PC-3 (cell line): ENCODE measurements around the gene UBR4. TPM values are rescaled to one million over a fixed set of nuclear protein-coding genes. Genes with fewer than 3 reads are reported as not detected.

ENCODE experiments used
- ATAC-seq: fragments of 200-7000 bp; cut with Tn5 transposase; 2 replicates; pipeline ENCODE4 v1.9.1; 2020; ENCODE audit warnings: mild to moderate bottlenecking, moderate library complexity
- BruUV-seq: library from RNA; stranded (reverse); fragments of 400-500 nt; replicated peaks from 2 replicates; lab custom pipeline; 2021; lab: Mats Ljungman, UMichigan
- CTCF ChIA-PET: fragments of 300-600 bp; sonication (Branson Sonifier 250); formaldehyde crosslinking; loops from one replicate; lab custom pipeline; 2022; ENCODE audit warnings: antibody characterized with exemption; lab: Charles Lee
- POLR2A ChIA-PET: fragments of 300-600 bp; sonication (Branson Sonifier 250); formaldehyde crosslinking; loops from one replicate; lab custom pipeline; 2022; ENCODE audit warnings: antibody characterized with exemption; ENCODE audit not compliant: unreplicated experiment; lab: Charles Lee
- DNase-seq: peaks from one replicate; pipeline ENCODE4 v3.0.0-alpha.2; 2015
- H2AFZ ChIP-seq: fragments of 300-600 bp; sonication (generic); 2 replicates; pipeline ENCODE4 v1.6.0; 2016; ENCODE audit warnings: antibody characterized with exemption, low read length
- H3F3A ChIP-seq: fragments of 300-600 bp; sonication (generic); one replicate; pipeline ENCODE4 v1.6.0; 2017; ENCODE audit warnings: antibody characterized with exemption, low read length, control low read depth, mild to moderate bottlenecking; ENCODE audit not compliant: unreplicated experiment
- H3K27ac ChIP-seq: fragments of 300-600 bp; sonication (generic); 2 replicates; pipeline ENCODE4 v1.5.1; 2016; ENCODE audit warnings: mild to moderate bottlenecking, low read length
- H3K27me3 ChIP-seq: fragments of 300-600 bp; sonication (generic); 2 replicates; pipeline ENCODE4 v1.6.1; 2016; ENCODE audit warnings: low read length, mixed read lengths
- H3K36me3 ChIP-seq: fragments of 300-600 bp; sonication (generic); 2 replicates; pipeline ENCODE4 v1.6.1; 2016; ENCODE audit warnings: low read depth, mixed run types, low read length, mixed read lengths
- H3K4me1 ChIP-seq: fragments of 300-600 bp; sonication (generic); 2 replicates; pipeline ENCODE4 v1.5.1; 2016; ENCODE audit warnings: low read length; ENCODE audit not compliant: insufficient read depth
- H3K4me2 ChIP-seq: fragments of 300-600 bp; sonication (generic); 2 replicates; pipeline ENCODE4 v1.6.0; 2016; ENCODE audit warnings: low read length
- H3K4me3 ChIP-seq: fragments of 300-600 bp; sonication (generic); 2 replicates; pipeline ENCODE4 v1.5.1; 2016; ENCODE audit warnings: mild to moderate bottlenecking, low read length, mixed read lengths
- H3K79me2 ChIP-seq: fragments of 300-600 bp; sonication (generic); 2 replicates; pipeline ENCODE4 v1.6.1; 2017; ENCODE audit warnings: low read length, mixed read lengths
- H3K9ac ChIP-seq: fragments of 300-600 bp; sonication (generic); 2 replicates; pipeline ENCODE4 v1.6.0; 2016; ENCODE audit warnings: mild to moderate bottlenecking, low read length
- H3K9me2 ChIP-seq: fragments of 300-600 bp; sonication (generic); replicated peaks from 2 replicates; pipeline ENCODE4 v1.6.1; 2016; ENCODE audit warnings: mixed run types, low read length, mixed read lengths
- H3K9me3 ChIP-seq: fragments of 300-600 bp; sonication (generic); 2 replicates; pipeline ENCODE4 v1.6.1; 2016; ENCODE audit warnings: low read length, mixed read lengths
- H4K20me1 ChIP-seq: fragments of 300-600 bp; sonication (generic); 2 replicates; pipeline ENCODE4 v1.6.1; 2016; ENCODE audit warnings: low read length, mixed read lengths
- CTCF ChIP-seq: fragments of 300-600 bp; sonication (generic); conservative IDR thresholded peaks from 2 replicates; pipeline ENCODE4 v1.5.1; 2017; ENCODE audit warnings: antibody characterized with exemption, low read depth, mild to moderate bottlenecking, low read length
- EZH2 ChIP-seq: fragments of 300-600 bp; sonication (generic); IDR thresholded peaks from one replicate; pipeline ENCODE4 v1.6.1; 2017; ENCODE audit warnings: antibody characterized with exemption, mild to moderate bottlenecking, low read length; ENCODE audit not compliant: unreplicated experiment
- EZH2phosphoT487 ChIP-seq: fragments of 300-600 bp; sonication (generic); IDR thresholded peaks from 2 replicates; pipeline ENCODE4 v1.6.1; 2018; ENCODE audit warnings: mild to moderate bottlenecking, antibody characterized with exemption, low read length, borderline replicate concordance
- intact Hi-C: fragments of 100-400 bp; cut with micrococcal nuclease; formaldehyde crosslinking; loops from 2 replicates; pipeline ENCODE4 v1.9.0; 2023
- total RNA-seq: library from RNA; depleted of rRNA; stranded (reverse); fragments of >200 nt; gene quantifications from 2 replicates; pipeline ENCODE4 v1.2.3, GENCODE V29; 2014

The UBR4 gene
- total RNA-seq, 1 experiment from 2014 or later: 141 TPM

- ChIA-PET POLR2A (no interaction called here), CTCF (no interaction called here)
- DNase-seq (no peak), ATAC-seq (no peak)
- Histone ChIP-seq H4K20me1 (no peaks in the 10 kb centered on the region), H2AFZ (no peak overlapping the region), H3K9me2 (no peaks in the 10 kb centered on the region), H3K4me2 (no peak overlapping the region), H3K27ac (no peak overlapping the region), H3F3A (no peaks in the 10 kb centered on the region), H3K9ac (no peak overlapping the region), H3K4me3 (no peak overlapping the region), H3K79me2 (no peaks in the 10 kb centered on the region), H3K4me1 (no peaks in the 10 kb centered on the region), H3K27me3 (no peaks in the 10 kb centered on the region), H3K36me3 (no peaks in the 10 kb centered on the region), H3K9me3 (no peaks in the 10 kb centered on the region)
- intact Hi-C loops: no loop called here
- TF ChIP-seq EZH2 (no peak), CTCF (no peak), EZH2phosphoT487 (no peak)
- no TSS peak for BruUV-seq
Measured at GRCh38 chr1:19044471-19044870, 165.6 kb downstream of the UBR4 start.

- H3K27me3 ChIP-seq: no peaks in the 10 kb centered on the region
- no peak for DNase-seq
- BruUV-seq: no TSS peak
- no peak overlapping the region for H2AFZ ChIP-seq
- no peaks in the 10 kb centered on the region for H3K4me1 ChIP-seq
- POLR2A ChIA-PET: no interaction called here
- H3K27ac ChIP-seq: no peak overlapping the region
- H3K9me3 ChIP-seq: no peaks in the 10 kb centered on the region
- H3K79me2 ChIP-seq: no peaks in the 10 kb centered on the region
- H3F3A ChIP-seq: no peaks in the 10 kb centered on the region
- H3K36me3 ChIP-seq: no peaks in the 10 kb centered on the region
- intact Hi-C loops: no loop called here
- H3K9me2 ChIP-seq: no peaks in the 10 kb centered on the region
- TF ChIP-seq CTCF: no peak
- no peak for TF ChIP-seq EZH2
- H3K4me3 ChIP-seq: no peak overlapping the region
- ATAC-seq: no peak
- H4K20me1 ChIP-seq: no peaks in the 10 kb centered on the region
- H3K4me2 ChIP-seq: no peak overlapping the region
- no peak overlapping the region for H3K9ac ChIP-seq
- CTCF ChIA-PET: no interaction called here
Measured at GRCh38 chr1:19043579-19044443, 166.3 kb downstream of the UBR4 start.
